ENCODE data around the gene PARP9. TPM values are rescaled to one million over a fixed set of nuclear protein-coding genes. Genes with fewer than 3 reads are reported as not detected.
"Not testable (repeated sequence)": the region's sequence is repeated elsewhere in the genome, so short reads cannot be mapped to it uniquely, and the experiment has no call there.

PARP9 gene
- total RNA-seq, 2 donors from 2014 or later, result 9.2 to 14.5 TPM

DNA sequence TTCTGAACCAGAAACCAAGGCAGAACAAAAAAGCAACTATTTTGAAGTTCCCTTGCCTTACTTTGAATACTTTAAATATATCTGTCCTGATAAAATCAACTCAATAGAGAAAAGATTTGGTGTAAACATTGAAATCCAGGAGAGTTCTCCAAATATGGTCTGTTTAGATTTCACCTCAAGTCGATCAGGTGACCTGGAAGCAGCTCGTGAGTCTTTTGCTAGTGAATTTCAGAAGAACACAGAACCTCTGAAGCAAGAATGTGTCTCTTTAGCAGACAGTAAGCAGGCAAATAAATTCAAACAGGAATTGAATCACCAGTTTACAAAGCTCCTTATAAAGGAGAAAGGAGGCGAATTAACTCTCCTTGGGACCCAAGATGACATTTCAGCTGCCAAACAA lies 4.7 kb upstream of the PARP9 start:
- no peak for DNase-seq (ENCODE audit: low spot score)
- Histone ChIP-seq H3K27me3 (no peaks in the 10 kb centered on the region), H3K9me3 (no peaks in the 10 kb centered on the region), H3K27ac (no peak overlapping the region), H3K4me1 (peaks cover 0 to 17% of the 10 kb centered on the region in 2 donors), H3K4me3 (no peak overlapping the region), H3K36me3 (peaks cover 20% of the 10 kb centered on the region)
- TF ChIP-seq, protein P1, sequence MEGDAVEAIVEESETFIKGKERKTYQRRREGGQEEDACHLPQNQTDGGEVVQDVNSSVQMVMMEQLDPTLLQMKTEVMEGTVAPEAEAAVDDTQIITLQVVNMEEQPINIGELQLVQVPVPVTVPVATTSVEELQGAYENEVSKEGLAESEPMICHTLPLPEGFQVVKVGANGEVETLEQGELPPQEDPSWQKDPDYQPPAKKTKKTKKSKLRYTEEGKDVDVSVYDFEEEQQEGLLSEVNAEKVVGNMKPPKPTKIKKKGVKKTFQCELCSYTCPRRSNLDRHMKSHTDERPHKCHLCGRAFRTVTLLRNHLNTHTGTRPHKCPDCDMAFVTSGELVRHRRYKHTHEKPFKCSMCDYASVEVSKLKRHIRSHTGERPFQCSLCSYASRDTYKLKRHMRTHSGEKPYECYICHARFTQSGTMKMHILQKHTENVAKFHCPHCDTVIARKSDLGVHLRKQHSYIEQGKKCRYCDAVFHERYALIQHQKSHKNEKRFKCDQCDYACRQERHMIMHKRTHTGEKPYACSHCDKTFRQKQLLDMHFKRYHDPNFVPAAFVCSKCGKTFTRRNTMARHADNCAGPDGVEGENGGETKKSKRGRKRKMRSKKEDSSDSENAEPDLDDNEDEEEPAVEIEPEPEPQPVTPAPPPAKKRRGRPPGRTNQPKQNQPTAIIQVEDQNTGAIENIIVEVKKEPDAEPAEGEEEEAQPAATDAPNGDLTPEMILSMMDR (IDR thresholded peaks at IDR 0.05), result no peak

DNA sequence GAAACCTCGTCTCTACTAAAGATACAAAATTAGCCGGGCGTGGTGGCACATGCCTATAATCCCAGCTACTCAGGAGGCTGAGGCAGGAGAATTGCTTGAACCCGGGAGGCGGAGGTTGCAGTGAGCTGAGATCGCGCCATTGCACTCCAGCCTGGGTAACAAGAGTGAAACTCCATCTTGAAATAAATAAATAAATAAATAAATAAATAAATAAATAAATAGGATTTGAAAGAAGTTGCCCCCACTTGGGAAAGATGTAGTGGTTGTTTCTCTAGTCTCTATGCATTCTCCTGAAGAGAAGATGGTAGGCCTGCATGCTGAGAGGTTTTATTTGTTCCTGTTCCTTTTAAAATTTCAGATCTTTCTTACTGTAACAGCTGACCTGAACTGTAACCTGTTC lies 4.0 kb upstream of the PARP9 start:
- H3K9me3 ChIP-seq; H3K27ac ChIP-seq; DNase-seq (ENCODE audit: low spot score); H3K27me3 ChIP-seq; H3K4me3 ChIP-seq: not testable (repeated sequence)
- peaks cover 0 to 18% of the 10 kb centered on the region in 2 donors for H3K4me1 ChIP-seq
- H3K36me3 ChIP-seq, result peaks cover 20% of the 10 kb centered on the region

DNA sequence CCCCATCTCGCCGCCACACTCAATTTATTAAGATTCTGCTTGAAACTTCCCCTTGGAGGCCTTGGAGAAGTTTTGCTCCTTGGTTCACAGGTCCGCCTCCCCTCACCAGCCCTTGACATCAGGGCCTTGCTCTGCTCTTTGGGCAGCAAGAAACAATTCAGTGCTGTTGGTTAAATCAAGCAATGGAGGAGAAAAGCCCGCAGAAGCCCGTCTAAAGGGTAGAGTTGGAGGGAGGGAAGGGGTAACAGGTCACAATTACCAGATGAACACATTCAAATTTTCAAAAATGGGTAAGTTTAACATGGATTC lies 429 bp downstream of the PARP9 start:
- H3K4me1 ChIP-seq, result peaks cover 0 to 26% of the 10 kb centered on the region in 2 donors
- no peaks in the 10 kb centered on the region for H3K27me3 ChIP-seq
- H3K36me3 ChIP-seq, result peaks cover 5% of the 10 kb centered on the region
- DNase-seq (ENCODE audit: low spot score), result no peak
- peak overlapping the region; percentile 90 to 94 for H3K27ac ChIP-seq
- no peaks in the 10 kb centered on the region for H3K9me3 ChIP-seq
- TF ChIP-seq, protein P1 (IDR thresholded peaks at IDR 0.05), result no peak
- peak overlapping the region; percentile 82 to 83 for H3K4me3 ChIP-seq

DNA sequence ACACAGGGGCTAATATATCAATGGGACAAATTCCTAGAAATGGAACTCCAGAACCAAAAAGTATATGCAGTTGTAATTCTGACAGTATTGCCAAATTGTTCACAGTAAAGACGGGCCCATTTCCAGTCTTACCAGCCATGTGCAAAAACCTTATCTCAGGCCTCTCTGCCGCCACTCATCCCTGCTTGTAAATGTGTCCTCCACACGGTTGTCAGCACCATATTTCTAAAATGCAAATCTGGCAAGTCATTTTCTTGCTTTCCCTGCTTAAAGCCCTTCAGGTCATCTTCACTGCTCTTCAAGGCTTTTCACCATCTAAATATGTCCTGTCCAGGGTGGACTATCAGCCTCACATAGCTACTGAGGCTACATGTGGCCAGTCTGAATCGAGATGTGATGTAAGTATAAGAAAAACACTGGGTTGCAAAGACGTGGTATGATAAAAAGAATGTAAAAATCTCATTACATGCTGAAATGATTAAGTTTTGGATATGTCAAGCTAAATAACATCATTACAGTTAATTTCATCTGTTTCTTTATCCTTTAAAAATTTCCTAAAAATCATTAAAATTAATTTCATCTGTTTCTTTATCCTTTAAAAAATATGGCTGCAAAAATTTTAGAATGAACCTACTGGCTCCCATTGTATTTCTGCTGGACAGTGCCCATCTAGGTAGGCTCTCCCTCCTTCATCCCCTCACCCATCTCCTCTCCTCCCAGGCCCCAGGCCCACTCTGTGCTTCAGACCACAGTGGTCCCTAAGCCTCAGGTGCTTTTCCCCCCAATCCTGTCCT lies 980 bp downstream of the PARP9 start:
- Histone ChIP-seq H3K36me3 (peaks cover 11% of the 10 kb centered on the region), H3K9me3 (no peaks in the 10 kb centered on the region), H3K4me3 (peak overlapping the region; percentile 82 to 83), H3K27ac (peak overlapping the region; percentile 90 to 94), H3K4me1 (peaks cover 0 to 26% of the 10 kb centered on the region in 2 donors), H3K27me3 (no peaks in the 10 kb centered on the region)
- TF ChIP-seq, protein P1 (IDR thresholded peaks at IDR 0.05), result no peak
- no peak for DNase-seq (ENCODE audit: low spot score)

DNA sequence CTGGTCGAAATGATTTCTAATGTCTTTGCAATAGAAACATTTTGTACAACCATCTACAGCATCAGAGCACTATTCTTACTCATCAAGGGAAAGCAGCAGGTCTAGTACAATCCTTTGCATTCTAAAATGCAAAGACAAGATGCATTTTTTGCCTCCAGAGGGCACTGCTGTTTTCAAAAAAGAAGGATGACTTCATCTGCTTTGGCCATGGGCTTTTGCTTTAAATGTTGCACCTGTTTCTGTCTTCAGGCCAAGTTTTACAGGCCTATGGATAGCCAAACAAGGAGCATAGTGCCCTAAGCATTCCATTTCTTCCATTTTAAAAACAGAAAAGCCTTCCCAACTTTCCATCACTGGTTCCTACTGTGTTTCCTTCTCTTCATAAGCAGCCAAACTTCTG lies 3.4 kb downstream of the PARP9 start:
- TF ChIP-seq, protein P1 (IDR thresholded peaks at IDR 0.05), result peak; percentile 23 to 66
- no peaks in the 10 kb centered on the region for H3K27me3 ChIP-seq
- no peak overlapping the region for H3K27ac ChIP-seq
- no peak for DNase-seq (ENCODE audit: low spot score)
- H3K9me3 ChIP-seq, result no peaks in the 10 kb centered on the region
- H3K4me3 ChIP-seq, result no peak overlapping the region
- H3K36me3 ChIP-seq, result peaks cover 24% of the 10 kb centered on the region
- peaks cover 0 to 26% of the 10 kb centered on the region in 2 donors for H3K4me1 ChIP-seq

DNA sequence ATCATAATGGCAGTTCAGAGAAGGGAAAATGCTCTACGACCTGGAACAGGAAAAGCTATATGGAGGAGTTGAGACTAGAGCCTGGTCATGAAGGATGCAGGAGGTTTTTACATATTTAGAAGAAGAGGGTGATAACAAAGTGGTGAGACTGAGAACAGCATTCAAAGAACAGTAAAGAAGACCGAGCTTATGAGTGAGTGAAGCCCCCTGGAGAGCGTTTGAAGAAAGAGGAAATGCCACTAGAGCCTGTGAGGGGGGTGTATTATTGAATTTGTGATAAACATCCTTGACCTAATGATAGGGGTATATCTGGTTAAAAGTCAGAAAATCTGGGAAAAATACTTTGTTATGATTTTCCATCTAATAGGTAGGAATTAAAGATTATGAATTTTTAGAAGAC lies 4.2 kb downstream of the PARP9 start:
- TF ChIP-seq, protein P1 (IDR thresholded peaks at IDR 0.05), result no peak
- no peak for DNase-seq (ENCODE audit: low spot score)
- Histone ChIP-seq H3K27ac (no peak overlapping the region), H3K27me3 (no peaks in the 10 kb centered on the region), H3K4me3 (no peak overlapping the region), H3K9me3 (no peaks in the 10 kb centered on the region), H3K36me3 (peaks cover 31% of the 10 kb centered on the region), H3K4me1 (peaks cover 0 to 22% of the 10 kb centered on the region in 2 donors)

All from right atrium auricular region (tissue), 2 donors.